NCI-H82 treated with DMSO at 0.1 percent for 48 hours (cell line): ENCODE results near the gene GPR85.
"Not testable (repeated sequence)": the region's sequence is repeated elsewhere in the genome, so short reads cannot be mapped to it uniquely, and the experiment has no call there.

Experiments used
- DNase-seq: peaks from one replicate; lab custom pipeline; 2025; ENCODE audit not compliant: unreplicated experiment; lab: John Stamatoyannopoulos, UW

Gene GPR85, protein sequence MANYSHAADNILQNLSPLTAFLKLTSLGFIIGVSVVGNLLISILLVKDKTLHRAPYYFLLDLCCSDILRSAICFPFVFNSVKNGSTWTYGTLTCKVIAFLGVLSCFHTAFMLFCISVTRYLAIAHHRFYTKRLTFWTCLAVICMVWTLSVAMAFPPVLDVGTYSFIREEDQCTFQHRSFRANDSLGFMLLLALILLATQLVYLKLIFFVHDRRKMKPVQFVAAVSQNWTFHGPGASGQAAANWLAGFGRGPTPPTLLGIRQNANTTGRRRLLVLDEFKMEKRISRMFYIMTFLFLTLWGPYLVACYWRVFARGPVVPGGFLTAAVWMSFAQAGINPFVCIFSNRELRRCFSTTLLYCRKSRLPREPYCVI

DNA sequence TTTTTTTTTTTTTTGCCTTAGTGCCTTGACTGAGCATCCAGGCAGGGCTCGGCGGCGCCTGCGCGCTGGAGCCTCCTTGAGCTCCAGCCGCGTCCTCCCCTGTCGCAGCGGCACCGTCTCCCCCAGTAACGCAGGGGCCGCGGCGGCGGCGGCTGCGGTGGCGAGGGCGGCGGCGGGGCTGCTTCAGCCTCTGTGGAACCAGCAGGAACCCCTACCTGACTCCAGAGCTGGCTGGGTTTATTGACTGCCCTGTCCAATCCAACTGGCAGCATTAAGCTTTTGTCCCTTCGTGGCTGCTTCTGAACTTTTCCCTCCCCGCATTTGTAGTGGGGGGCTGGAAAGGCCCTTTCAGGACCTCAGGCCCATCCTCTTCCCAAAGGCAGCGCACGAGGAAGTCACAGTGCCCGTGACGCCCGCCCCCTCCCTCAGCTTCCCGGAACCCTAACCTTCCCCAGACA, at the start of gene GPR85:
TSS of gene GPR85 (minus strand) at position 397 of the 458 bp plus-strand sequence. CDS start 2,106 bp downstream, outside the sequence.
- peak; percentile 43 for DNase-seq

DNA sequence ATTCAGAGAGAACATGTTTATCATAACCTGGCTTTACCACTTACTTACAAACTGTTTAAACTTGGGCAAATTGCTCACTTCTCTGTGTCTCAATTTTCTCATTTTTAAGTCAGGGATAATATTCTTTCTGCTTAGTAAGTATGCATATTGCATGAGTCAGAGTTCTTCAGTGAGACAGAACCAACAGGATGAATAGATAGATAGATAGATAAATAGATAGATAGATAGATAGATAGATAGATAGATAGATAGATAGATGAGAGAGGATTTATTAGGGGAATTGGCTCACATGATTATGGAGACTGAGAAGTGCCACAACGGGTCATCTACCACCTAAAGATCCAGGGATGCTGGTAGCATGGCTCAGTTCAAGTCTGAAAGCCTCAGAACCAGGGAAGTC, 47.4 kb upstream of the GPR85 start:
- no peak for DNase-seq

DNA sequence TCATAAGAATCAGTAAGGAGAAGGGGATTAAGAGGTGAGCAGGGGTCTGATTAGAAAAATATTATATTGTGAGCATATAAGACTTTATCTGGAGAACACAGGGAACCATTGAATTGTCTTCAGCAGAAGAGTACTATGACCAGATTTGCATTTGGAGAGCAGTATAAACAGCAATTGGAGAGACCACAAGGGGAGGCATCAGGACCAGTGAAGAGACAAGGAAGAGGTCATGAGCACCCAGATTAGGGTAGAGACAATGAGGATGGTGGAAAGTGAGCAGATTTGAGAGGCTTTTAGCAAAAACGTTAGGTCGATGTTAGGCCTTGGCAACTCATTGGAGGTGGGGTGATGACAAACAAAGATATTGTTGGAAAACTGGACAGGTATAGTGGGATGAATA, 44.7 kb upstream of the GPR85 start:
- DNase-seq: no peak

DNA sequence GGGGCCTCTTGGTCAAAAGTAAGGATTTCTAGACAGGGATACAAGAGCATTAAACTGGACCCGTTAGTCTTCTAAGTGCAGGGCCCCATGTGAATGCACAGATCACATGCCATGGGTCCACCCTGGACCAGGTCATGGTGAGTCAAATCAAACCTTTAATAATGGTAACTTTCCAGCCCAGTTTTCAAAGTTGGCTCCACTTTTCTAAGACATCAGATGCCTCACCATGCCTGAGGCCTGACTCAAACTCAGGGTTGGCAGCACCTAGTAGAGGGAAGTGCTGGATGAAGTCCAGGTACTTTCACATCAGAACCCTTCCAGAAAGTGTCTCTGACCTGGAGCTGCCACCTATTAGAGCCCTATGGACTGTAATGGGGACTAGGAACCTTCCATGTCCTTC, 41.4 kb upstream of the GPR85 start:
- no peak for DNase-seq

DNA sequence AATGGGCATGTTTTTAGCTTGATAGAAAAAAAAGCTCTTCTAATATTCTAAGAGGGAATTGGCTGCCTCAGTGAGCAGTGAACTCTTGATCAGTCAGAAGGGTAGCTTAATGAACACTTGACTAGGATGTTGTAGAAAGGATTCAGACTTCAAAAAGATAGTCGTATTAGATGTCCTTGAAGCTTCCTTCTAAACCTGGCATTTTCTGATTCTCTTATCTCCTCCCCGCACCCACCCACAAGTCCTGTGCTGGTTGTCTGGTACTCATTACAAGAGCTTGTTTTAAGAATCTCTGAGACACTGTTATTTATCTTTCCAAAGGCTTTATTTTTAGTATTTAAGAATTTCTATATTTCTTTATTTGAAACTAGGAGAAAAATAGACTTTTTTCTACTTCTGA, 39.1 kb upstream of the GPR85 start:
- no peak for DNase-seq

DNA sequence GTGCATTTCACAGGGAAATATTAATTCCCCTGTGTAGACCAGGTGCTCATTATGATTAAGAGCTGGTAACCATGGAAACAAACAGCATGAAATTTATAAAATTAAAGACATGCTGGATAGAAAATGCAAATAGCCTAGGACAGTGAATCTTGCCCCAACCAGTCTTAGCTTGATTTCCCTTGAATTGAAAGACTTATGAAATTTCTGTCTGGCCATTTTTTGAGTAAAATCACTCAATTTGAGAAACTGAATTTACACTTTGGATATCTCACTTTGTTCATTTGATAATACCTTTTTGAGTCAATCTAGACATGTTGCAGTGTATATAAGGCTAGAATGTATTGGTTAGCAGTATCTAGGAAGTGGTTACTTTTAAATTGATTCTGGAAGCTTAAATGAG, 36.1 kb upstream of the GPR85 start:
- no peak for DNase-seq

DNA sequence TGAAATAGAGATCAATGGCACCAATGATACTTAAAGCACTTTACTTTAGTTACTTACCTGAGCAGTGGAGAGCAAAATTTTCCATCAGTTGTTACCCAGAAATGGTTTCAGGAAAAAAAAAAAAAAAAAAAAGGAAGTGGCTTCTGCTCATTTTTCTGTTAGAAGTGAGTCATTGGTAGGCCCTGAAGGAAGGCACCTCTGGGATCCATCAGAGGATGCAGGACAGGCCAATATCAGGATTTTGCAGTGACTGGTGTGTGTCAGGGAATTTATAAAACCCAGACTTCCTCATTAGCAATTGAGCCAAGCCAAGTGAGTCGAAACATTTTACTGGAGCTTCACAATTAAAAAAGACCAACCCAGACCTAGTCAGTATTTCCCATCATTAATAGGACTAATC, 34.0 kb upstream of the GPR85 start:
- no peak for DNase-seq

DNA sequence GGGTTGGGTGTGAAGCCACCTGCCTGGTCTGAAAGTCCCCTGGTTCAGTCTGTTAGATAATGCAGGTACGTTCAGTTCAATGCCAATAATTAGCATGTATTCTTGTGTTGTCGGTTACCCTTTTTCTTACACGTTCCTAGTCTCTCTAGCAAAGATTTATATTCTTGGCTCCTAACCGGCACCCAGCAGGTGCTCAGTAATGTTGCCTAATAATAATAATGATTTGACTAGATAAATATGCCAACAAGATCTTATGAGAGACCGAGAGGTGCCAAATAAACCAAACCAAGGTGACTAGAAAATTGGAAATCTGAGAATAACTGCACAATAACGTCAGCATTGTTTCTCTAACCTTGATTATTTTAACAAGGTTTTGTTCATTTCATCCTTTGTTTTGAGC, 32.8 kb upstream of the GPR85 start:
- DNase-seq: no peak

DNA sequence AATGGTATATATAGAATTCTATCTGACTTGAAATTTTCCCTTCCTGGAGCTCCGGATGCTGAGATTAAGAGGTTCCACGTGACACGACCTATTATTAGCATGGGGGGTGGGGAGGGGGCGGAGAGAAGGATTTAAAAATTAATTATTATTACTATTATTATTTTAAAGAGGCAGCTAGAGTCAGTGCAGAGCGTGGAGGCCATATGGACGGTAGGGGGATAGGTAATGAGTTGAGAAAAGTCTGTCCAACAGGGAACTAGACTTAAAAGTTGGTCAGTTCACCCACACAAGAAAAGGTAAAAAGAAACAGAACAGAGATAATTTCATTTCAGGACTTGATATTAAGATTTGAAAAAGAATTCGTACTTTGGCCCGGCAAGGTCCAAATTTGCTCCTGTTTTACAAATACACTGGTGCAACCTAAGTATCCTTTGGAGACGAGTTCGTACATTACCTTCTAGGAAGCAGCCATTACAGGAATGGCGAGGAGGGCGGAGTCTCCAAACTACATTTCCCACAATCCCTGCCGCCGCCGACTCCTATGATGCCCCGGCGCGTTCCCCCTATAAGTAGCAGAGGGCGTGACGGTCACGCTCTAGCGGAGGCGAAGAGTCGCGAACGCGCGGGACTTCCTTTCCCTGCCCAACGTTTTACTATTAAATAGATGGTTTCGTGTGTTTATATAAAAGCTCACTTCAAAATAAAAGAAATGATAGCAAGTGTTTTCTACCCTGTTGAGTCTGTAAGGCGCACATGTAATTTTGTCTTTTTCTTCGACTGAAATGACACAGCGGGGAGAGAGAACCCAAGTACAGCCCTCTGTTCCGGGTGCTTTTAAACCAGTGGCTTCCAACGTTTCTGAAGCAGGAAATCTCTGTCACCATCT, 31.7 kb upstream of the GPR85 start, which contains the start of gene SMIM30:
TSS of gene SMIM30 (minus strand) at position 481 of the 886 bp plus-strand sequence. CDS start 976 bp downstream, outside the sequence.
- peak; percentile 74 for DNase-seq

DNA sequence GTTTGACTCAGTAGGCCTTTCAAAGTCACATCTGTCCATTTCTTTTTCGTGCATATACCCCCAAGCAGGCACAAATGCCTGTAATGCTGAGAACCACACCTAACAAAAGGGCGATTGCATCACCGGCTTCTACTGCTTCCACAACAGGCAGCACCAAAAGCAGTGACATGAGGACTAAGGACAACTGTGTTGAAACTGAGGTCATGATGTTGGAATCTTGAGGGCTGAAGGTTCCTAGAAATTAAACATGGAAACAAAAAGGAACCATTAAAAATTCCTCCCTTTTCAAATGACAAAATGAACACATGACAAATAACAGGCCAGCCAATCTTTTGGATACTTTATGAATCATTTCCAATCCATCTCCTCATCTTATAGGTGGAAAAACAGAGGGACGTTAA, 30.7 kb upstream of the GPR85 start:
- not testable (repeated sequence) for DNase-seq

DNA sequence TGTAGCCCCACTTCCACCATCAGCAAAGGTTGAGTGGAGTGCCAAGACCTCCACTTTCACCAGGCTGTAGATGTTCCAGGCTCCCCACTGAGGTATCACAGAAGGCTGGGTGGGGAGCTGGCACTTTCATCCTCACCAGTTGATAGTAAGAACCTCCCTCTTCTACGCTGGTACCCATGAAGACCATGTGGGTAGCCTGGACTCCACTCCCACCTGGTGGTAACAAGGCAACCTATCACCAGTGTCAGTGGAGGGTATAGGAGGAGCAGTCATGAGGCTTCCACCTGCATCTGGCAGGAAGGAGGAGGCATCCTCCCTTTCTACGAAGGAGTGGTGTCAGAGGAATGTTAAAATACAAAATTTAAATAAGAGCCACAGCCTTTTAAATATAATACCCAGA, 27.3 kb upstream of the GPR85 start:
- DNase-seq: no peak

DNA sequence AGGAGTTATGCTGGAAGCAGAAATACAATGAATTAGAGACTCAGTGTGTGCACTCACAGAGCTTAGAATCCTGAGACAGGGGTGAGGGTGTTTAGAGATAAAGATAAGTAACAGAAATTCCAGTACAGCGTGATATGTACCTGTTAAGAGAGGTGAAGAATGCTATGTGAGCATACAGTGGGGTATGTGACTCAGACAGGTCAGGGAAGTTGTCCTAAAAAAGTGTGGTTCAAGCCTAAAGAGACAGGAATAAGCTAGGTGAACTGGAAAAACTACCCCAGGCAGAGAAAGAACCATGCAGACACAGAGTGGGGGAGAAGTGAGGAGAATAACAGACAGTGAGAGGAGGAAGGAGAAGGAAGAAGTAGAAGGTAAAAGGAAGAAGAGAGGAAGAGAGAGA, 23.1 kb upstream of the GPR85 start:
- DNase-seq: no peak

DNA sequence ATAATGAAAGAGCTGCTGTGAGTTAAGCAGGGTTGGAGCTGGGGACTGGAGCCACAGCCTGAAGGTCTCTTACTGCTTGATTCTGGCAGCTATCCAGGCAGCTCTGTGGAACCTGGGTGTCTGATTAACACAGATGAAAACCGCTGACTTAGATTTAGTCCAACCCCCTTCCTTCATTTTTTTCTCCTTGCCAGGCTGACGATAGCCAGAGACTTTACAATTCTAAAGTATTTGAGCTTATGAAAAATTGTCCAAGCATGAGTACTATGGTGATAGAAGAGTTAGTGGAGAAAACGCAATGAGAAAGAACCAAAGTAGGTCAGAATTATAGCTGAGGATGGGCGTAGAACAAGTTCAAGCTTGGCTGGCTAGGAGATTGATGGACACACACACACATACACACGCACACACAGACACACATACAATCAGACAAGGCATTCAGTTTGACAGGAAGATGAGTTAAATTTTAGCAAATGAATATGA, 13.5 kb upstream of the GPR85 start:
- DNase-seq: peak; percentile 53

DNA sequence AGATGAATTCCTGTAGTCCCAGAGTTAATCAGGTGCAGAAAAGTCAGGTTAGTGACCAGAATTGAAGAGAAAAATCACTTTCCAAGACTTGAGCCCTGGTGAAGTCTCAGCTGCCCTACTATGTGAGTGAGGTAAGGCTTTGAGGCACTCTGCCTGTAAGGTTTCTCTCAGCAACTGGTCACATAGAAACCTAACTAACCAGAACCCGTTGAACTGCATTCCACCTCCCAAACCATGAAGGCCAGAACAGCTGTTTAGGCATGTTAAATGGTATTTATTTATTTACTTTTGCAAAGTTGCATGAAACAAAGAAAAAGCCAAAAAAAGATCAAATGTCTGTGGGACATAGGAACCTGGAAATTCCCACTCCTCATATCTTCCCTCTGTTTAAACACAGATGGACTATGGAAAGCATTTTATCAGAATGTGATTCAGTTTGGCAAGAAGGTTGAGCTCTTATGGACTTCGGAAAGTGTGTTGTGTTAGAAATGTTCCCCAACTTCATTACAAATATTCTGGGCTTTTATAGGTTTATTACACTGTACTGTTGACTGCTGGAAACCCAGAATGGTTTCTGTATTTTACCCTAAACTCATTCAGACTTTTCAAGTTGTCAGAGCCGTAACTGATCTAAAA, 12.8 kb upstream of the GPR85 start:
- DNase-seq: no peak

DNA sequence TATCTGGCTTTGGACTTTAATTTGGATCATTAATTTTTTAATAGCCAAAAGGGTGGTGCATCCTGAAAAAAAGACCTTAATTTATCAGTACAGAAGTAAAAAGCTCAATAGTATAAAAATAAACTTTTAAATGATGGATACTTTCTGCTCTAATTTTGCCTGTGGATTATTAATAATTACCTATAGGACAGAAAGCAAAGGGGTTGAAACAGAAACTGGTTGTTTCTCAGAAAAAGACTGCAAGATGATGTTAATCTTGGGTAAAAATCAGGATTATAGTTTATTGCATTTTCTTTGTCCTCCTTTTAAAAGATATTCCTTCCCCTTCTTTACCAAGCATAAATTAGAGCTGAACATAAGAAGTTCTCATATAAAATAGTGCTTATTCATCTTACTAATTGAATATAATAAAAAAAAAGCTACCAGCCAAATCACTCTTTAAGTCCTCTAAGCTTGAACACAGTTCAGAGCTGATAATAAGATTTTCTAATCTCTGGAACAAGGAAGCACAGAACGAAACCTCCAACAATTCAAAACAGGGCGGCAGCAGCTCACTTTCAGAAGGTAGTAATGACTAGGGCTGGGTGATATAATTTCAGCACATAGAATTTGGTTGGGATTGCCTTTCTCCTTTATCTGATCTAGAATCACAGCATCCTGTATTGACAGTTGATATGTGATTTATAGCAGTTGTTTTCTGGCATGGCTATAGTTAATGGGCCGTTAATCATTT, 8.1 kb upstream of the GPR85 start:
- peak; percentile 80 for DNase-seq

DNA sequence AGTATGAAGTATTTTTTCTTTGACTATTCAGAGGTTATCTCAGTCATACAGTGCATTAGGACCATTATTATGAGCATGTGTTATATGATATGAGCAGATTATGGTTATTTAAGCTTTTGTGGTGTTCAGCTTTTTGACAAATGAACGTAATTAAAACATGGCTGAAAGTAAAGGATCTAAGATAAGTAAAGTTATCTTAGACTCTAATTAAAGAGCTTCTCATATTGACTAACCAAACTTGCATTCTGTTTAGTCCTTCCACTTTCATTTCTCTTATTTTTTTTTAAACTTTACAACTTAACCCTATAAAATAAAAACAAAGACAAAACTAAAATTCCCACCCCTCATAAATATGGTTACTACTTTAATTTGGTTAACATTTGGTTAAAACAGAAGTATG, 6.9 kb upstream of the GPR85 start:
- DNase-seq: no peak

DNA sequence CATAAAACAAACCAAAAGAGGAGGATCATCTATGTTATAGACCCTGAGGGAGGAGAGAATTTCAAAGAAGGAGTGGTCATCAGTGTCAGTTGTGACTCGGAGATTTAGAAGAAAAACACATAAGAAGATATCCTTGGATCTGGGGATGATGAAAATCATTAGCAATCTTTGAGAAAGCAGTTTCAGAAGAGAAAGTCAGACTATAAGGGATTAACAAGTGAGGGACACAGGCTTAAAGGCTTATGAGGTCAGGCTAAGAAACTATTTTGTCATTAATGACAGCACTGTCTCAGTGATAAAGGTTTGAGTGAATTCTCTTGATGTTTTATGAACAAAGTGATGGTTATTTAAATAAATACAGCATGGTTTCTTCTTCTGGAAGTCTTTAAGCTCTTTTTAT, 6.1 kb upstream of the GPR85 start:
- peak; percentile 90 for DNase-seq

DNA sequence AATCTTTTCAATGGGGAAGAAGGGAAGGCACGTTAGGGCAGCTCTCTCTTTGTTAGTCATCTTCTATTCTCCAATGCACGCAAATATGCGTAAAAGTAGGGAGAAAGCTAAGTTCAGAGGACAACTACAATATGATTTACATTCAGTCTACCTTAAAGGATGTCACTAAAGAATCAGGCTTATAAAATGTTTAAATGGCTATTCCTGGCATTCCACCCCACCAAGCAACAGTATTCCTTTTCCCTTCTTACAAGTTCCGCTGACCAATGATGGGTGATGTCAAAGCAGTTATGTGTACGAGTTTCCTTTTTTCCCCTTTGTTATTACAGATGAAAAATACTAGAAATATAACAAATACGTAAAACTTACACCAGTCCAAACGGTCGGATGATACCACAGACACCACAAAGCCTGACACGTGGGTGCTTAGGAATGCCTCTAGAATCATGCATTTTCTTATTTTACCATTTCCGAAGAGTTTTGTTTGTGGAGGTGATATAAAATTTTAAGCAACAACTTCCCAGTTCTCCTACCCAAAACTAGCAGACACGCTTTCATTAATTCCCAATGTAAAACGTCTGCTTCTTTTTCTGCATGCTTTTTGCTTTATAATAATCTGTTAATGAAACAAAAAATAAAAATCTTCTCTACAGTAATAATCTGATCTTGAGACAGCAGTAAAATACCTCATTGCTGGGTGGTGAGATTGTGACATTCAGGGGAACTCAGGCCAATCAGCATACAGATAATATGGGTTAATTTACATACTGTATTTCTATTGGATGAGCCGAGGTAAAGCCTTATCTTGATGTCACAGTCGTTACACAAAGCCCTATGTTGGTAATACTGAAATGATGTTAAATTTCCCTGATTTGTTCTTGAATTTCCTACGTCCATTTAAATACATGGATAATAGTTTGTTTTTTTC, 708 bp upstream of the GPR85 start:
- DNase-seq: peak; percentile 33

DNA sequence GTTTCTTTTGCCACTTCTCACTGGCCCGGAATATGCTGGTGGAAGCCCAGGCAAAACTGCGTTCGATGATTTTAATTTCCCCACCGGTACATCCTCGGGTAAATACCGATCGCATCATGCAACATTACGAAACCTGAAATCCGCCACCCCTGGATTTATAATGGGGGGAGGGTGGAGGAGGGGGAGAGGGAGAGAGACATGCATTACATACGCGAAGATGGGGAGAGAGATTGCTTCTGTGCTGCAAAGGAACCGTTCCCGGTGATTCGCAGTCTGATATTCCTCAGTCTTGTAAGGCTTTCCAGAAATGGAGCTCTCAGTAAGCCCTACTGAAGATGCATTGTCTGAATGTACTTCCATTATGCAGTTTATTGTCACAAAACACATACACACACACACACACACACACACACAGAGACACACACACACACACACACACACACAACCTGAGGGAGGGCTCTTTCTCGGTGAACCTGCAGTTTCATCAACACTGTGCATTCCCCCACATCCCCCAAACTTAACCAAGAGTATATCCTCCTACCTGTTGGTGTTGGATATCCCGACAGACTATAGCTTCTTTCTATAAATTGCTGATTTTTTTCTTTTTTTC, 741 bp downstream of the GPR85 start:
- DNase-seq: peak; percentile 44
